EL (cell line): ENCODE data around the gene PKD1.

Experiments used
- DNase-seq: peaks from one replicate; pipeline ENCODE4 v3.0.0-alpha.2; 2016

Gene PKD1

GRCh38 chr16:2135770-2136490 lies at the start of gene PKD1:
PKD1 (minus strand) TSS chr16:2135898; CDS start chr16:2135689, 209 bp downstream.
- peak; percentile 87 for DNase-seq

GRCh38 chr16:2184962-2185361 lies 49.3 kb upstream of the PKD1 start:
- DNase-seq = no peak

- no peak for DNase-seq
These were observed 48.6 kb upstream of the PKD1 start for GRCh38 chr16:2184346-2184745.

- no peak for DNase-seq
These were observed 48.0 kb upstream of the PKD1 start for GRCh38 chr16:2183671-2184070.

GRCh38 chr16:2181952-2182351 lies 46.3 kb upstream of the PKD1 start:
- no peak for DNase-seq

- DNase-seq = no peak
These were observed 45.5 kb upstream of the PKD1 start for GRCh38 chr16:2180962-2181923.

- DNase-seq = no peak
These were observed 44.8 kb upstream of the PKD1 start for GRCh38 chr16:2180461-2180860.

GRCh38 chr16:2179576-2179975 lies 43.9 kb upstream of the PKD1 start:
- DNase-seq = no peak

- no peak for DNase-seq
These were observed 43.4 kb upstream of the PKD1 start for GRCh38 chr16:2179107-2179501.

- DNase-seq = no peak
These were observed 42.8 kb upstream of the PKD1 start for GRCh38 chr16:2178321-2179106.

- DNase-seq = no peak
These were observed 41.9 kb upstream of the PKD1 start for GRCh38 chr16:2177561-2177960.

- DNase-seq = no peak
These were observed 41.4 kb upstream of the PKD1 start for GRCh38 chr16:2177101-2177500.

GRCh38 chr16:2176047-2176446 lies 40.3 kb upstream of the PKD1 start:
- no peak for DNase-seq

- no peak for DNase-seq
These were observed 39.8 kb upstream of the PKD1 start for GRCh38 chr16:2175454-2175853.

- no peak for DNase-seq
These were observed 38.9 kb upstream of the PKD1 start for GRCh38 chr16:2174396-2175131.

GRCh38 chr16:2173916-2174315 lies 38.2 kb upstream of the PKD1 start:
- DNase-seq = no peak

- DNase-seq = no peak
These were observed 37.7 kb upstream of the PKD1 start for GRCh38 chr16:2173366-2173765.

GRCh38 chr16:2172688-2173335 lies 37.1 kb upstream of the PKD1 start:
- no peak for DNase-seq

GRCh38 chr16:2171601-2172178 lies 36.0 kb upstream of the PKD1 start:
- no peak for DNase-seq

- DNase-seq = no peak
These were observed 35.1 kb upstream of the PKD1 start for GRCh38 chr16:2170587-2171435.

GRCh38 chr16:2170080-2170479 lies 34.4 kb upstream of the PKD1 start:
- DNase-seq = no peak
